ENCODE results near the gene ZNF410. TPM values are rescaled to one million over a fixed set of nuclear protein-coding genes. Genes with fewer than 3 reads are reported as not detected.

The ZNF410 gene
- polyA plus RNA-seq, 1 donor from 2014 or later, result 73.7 TPM

- Histone ChIP-seq H3F3A (ENCODE audit: insufficient read depth, low read length, poor library complexity, severe bottlenecking) (no peaks in the 10 kb centered on the region), H3K79me2 (replicated peaks; ENCODE audit: insufficient read depth, low read length) (no peaks in the 10 kb centered on the region), H3K9ac (ENCODE audit: low read length) (no peak overlapping the region), H3K27ac (ENCODE audit: low read length) (no peak overlapping the region), H3K4me2 (ENCODE audit: low read length) (no peak overlapping the region), H2AFZ (ENCODE audit: low read depth, low read length) (no peak overlapping the region), H4K20me1 (ENCODE audit: insufficient read depth) (no peaks in the 10 kb centered on the region), H3K9me2 (ENCODE audit: insufficient read depth, low read length) (no peaks in the 10 kb centered on the region), H3K36me3 (ENCODE audit: insufficient read depth, low read length) (no peaks in the 10 kb centered on the region), H3K4me3 (ENCODE audit: low read length) (no peak overlapping the region), H3K27me3 (ENCODE audit: insufficient read depth, low read depth, low read length) (no peaks in the 10 kb centered on the region), H3K9me3 (ENCODE audit: low read length) (no peaks in the 10 kb centered on the region)
- TF ChIP-seq EP300 (conservative IDR thresholded peaks at IDR 0.05; ENCODE audit: poor library complexity, severe bottlenecking) (no peak), RAD21 (conservative IDR thresholded peaks at IDR 0.05) (no peak), TAF1 (IDR thresholded peaks at IDR 0.05; ENCODE audit: low read depth) (no peak), SMC3 (conservative IDR thresholded peaks at IDR 0.05; ENCODE audit: poor library complexity) (no peak), REST (IDR thresholded peaks at IDR 0.05; ENCODE audit: borderline replicate concordance) (no peak), EZH2 (IDR thresholded peaks at IDR 0.05; ENCODE audit: borderline replicate concordance, insufficient read depth, low read length, poor library complexity, severe bottlenecking) (no peak), CTCF (IDR thresholded peaks at IDR 0.05; ENCODE audit: poor library complexity, severe bottlenecking) (no peak), MXI1 (conservative IDR thresholded peaks at IDR 0.05; ENCODE audit: poor library complexity, severe bottlenecking) (no peak), POLR2AphosphoS5 (IDR thresholded peaks at IDR 0.05) (no peak)
Measured at GRCh38 chr14:73842201-73842600, 44.5 kb upstream of the ZNF410 start.

- TF ChIP-seq CTCF (IDR thresholded peaks at IDR 0.05; ENCODE audit: poor library complexity, severe bottlenecking) (no peak), RAD21 (conservative IDR thresholded peaks at IDR 0.05) (no peak)
- H3K4me3 ChIP-seq (ENCODE audit: low read length), result no peak overlapping the region
Measured at GRCh38 chr14:73842851-73843250, 43.8 kb upstream of the ZNF410 start.

More at GRCh38 chr14:73842851-73843250, 43.8 kb upstream of the ZNF410 start:
- no peak overlapping the region for H3K4me2 ChIP-seq (ENCODE audit: low read length)
- no peaks in the 10 kb centered on the region for H3K79me2 ChIP-seq (replicated peaks; ENCODE audit: insufficient read depth, low read length)
- H3F3A ChIP-seq (ENCODE audit: insufficient read depth, low read length, poor library complexity, severe bottlenecking), result no peaks in the 10 kb centered on the region
- no peaks in the 10 kb centered on the region for H3K36me3 ChIP-seq (ENCODE audit: insufficient read depth, low read length)
- no peak overlapping the region for H2AFZ ChIP-seq (ENCODE audit: low read depth, low read length)
- H4K20me1 ChIP-seq (ENCODE audit: insufficient read depth), result no peaks in the 10 kb centered on the region
- no peak overlapping the region for H3K27ac ChIP-seq (ENCODE audit: low read length)
- H3K9me3 ChIP-seq (ENCODE audit: low read length), result no peaks in the 10 kb centered on the region
- H3K9me2 ChIP-seq (ENCODE audit: insufficient read depth, low read length), result no peaks in the 10 kb centered on the region
- no peak overlapping the region for H3K9ac ChIP-seq (ENCODE audit: low read length)
- no peaks in the 10 kb centered on the region for H3K27me3 ChIP-seq (ENCODE audit: insufficient read depth, low read depth, low read length)

Measured in neural cell (in vitro differentiated cells).